ENCODE results near the gene CCDC141.

The CCDC141 gene

DNA sequence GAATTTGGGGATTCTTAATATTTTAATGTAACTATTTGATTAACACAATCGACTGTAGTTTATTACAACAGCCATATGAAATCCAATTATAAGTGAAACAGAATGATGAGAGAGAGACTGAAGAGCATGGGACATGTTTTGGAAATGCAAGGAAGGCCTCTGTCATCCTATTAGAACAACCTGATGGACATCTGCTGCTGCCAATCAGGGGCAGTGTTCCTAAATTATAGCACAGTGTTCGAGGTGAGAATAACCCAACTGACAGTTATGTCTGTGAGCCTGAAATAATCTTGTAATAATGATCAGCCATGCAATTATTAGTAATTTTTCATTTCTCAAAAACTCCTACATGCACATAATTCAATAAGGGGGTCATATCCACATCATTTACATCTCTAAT, 73.6 kb downstream of the CCDC141 start:
- no peaks in the 10 kb centered on the region for H3K36me3 ChIP-seq (ENCODE audit: insufficient read depth, low read length)
- H3K9ac ChIP-seq (ENCODE audit: low read depth, low read length): no peak overlapping the region
- no peaks in the 10 kb centered on the region for H3K4me1 ChIP-seq (ENCODE audit: insufficient read depth, low read length)
- H3K9me3 ChIP-seq (ENCODE audit: control insufficient read depth, insufficient read depth, low read length): no peaks in the 10 kb centered on the region

DNA sequence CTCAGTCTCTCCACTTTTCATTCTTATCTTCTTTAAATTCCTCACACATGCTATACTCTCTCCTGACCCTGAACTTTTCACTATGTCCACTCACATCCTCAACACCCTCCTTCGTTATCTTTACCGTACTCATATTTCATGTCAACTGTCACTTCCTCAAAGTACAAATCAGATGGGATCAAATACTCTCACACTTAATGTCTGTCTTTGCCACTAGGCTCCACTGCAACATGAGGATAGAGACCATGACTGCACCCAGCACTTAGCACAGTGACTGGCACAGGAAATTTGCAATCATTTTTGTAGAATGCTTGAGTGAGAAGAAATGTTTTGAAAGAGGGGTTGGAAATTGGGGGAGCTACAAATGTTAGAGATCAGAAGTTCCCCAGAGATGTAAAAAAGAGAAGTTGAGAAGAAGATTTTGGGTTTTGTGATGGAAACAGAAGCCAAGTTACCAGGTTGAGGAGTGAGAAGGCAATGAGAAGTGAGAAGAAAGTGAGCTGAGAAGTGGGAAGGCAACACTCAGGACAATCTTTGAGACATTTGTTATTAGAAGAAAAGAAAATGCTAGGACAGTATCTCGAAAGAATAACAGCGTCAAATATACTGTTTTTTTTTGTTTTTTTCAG, 87.0 kb downstream of the CCDC141 start:
- Histone ChIP-seq H3K9me3 (ENCODE audit: control insufficient read depth, insufficient read depth, low read length) (no peaks in the 10 kb centered on the region), H3K4me1 (ENCODE audit: insufficient read depth, low read length) (no peaks in the 10 kb centered on the region), H3K9ac (ENCODE audit: low read depth, low read length) (no peak overlapping the region), H3K36me3 (ENCODE audit: insufficient read depth, low read length) (no peaks in the 10 kb centered on the region)

DNA sequence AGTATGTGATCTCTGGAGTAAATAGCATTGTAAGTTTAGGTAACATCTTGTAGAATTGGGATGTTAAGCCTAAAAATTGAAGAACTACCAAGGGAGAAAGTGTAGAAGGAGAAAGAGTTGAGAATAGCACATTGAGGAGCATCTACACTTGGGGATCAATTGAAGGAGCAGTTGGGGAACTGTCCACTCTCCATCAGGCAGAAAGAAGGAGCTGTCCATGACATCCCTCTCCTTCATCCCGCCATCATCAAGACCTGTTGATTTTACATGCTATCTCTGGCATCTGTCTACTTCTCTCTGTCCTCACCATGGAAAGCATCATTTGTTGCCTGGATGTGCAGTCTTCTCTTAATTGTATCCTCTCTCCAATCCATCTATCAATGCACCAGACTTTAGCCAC, 87.8 kb downstream of the CCDC141 start:
- Histone ChIP-seq H3K9ac (ENCODE audit: low read depth, low read length) (no peak overlapping the region), H3K4me1 (ENCODE audit: insufficient read depth, low read length) (no peaks in the 10 kb centered on the region), H3K36me3 (ENCODE audit: insufficient read depth, low read length) (no peaks in the 10 kb centered on the region)

DNA sequence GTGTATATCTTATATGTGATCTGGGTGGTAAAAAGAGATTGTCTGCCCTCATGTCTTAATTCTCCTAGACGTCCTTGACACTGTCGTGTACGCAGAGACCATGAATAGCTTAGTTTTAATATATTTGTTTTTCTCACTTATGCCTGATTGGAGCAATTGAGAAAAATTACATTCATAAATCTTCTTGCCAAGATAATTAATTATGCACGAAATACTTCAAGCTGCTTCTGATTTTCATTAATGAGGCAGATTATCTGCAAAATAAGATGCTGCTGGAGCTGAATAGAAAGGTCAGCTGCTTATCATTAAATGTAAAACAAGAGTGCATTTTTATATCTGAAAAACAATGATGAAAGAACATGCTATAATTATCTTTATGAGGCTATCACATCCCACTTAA, 95.9 kb downstream of the CCDC141 start:
- no peaks in the 10 kb centered on the region for H3K4me1 ChIP-seq (ENCODE audit: insufficient read depth, low read length)
- H3K9ac ChIP-seq (ENCODE audit: low read depth, low read length): no peak overlapping the region
- H3K9me3 ChIP-seq (ENCODE audit: control insufficient read depth, insufficient read depth, low read length): no peaks in the 10 kb centered on the region; the same call in 1 of the 2 replicates
- no peaks in the 10 kb centered on the region; the same call in 1 of the 2 replicates for H3K36me3 ChIP-seq (ENCODE audit: insufficient read depth, low read length)

More for the DNA sequence above, 87.8 kb downstream of the CCDC141 start:
- no peaks in the 10 kb centered on the region for H3K9me3 ChIP-seq (ENCODE audit: control insufficient read depth, insufficient read depth, low read length)

DNA sequence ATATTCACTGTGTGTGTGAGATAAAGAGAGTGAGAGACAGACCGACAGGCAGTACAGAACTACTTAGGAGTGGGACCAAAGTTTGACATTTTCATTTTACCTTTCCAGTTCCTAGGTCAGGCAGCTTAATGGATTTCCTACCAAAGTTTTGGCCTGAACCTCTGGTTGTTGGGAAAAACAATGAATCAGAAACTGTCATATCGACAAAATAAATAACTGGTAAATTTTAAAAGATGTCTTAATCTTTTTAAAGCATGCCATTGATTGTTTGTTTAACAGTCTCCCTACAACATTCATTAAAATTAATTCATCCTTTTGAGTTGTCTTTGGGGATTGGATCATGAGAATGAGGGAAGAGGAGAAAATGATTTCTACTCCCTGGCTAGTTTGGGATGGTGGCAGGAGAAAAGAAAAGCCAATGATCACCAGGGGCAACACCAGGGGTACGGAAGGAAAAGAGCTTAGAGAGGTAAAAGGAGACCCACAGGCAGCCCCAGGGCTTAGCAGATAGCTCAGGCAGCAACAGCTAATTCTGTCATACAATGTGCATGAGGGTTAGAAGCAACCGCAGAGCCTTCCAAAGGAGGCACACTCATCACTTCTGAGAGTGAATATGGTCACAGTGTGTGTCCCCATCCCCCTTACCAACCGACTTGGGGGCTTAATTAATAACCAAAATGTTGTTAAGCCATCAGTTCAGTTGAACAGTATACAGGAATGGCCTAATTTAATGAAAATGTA, 98.5 kb downstream of the CCDC141 start:
- no peaks in the 10 kb centered on the region for H3K4me1 ChIP-seq (ENCODE audit: insufficient read depth, low read length)
- H3K9ac ChIP-seq (ENCODE audit: low read depth, low read length): no peak overlapping the region
- no peaks in the 10 kb centered on the region; the same call in 1 of the 2 replicates for H3K36me3 ChIP-seq (ENCODE audit: insufficient read depth, low read length)
- no peaks in the 10 kb centered on the region; the same call in 1 of the 2 replicates for H3K9me3 ChIP-seq (ENCODE audit: control insufficient read depth, insufficient read depth, low read length)

DNA sequence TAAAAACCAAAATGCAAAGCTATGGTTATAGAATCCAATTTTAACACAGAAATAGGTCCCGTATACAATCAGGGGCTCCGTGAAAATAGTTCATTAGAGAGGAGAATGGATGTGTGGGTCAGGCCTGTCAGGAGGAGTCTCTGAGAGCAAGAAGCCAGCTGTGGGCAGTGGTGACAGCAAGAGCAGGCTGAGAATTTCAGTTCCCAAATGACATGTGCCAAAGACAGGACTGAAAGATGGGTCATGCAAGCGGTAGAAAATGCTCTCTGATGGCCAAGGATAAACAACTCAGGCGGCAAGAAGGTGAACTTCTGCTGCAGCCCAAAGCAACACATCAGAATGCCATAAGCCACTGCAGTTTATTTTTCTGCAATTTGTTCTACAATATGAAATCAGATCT, 100.4 kb downstream of the CCDC141 start:
- H3K4me1 ChIP-seq (ENCODE audit: insufficient read depth, low read length): no peaks in the 10 kb centered on the region
- no peaks in the 10 kb centered on the region; the same call in 1 of the 2 replicates for H3K36me3 ChIP-seq (ENCODE audit: insufficient read depth, low read length)
- no peak overlapping the region for H3K9ac ChIP-seq (ENCODE audit: low read depth, low read length)
- no peaks in the 10 kb centered on the region for H3K9me3 ChIP-seq (ENCODE audit: control insufficient read depth, insufficient read depth, low read length)

DNA sequence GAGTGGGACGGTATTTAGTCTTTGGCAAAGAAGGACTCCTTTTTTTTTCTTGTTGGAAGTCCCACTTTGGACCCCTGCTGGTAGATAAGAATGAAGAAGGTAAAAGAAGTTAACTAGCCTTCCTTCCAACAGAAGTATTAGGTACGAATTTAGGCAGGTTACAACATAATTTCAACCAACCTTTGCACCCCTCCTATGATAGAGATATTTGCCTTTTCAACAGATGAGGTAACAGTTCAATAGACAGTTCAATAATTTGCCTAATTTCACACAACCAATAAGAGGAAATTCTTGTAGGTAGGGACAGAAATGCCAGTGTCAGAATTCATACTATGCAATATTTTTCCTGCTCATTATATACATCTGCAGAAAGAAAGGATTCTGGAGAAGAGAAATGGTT, 100.8 kb downstream of the CCDC141 start:
- Histone ChIP-seq H3K36me3 (ENCODE audit: insufficient read depth, low read length) (no peaks in the 10 kb centered on the region; the same call in 1 of the 2 replicates), H3K9me3 (ENCODE audit: control insufficient read depth, insufficient read depth, low read length) (no peaks in the 10 kb centered on the region), H3K4me1 (ENCODE audit: insufficient read depth, low read length) (no peaks in the 10 kb centered on the region), H3K9ac (ENCODE audit: low read depth, low read length) (no peak overlapping the region)

DNA sequence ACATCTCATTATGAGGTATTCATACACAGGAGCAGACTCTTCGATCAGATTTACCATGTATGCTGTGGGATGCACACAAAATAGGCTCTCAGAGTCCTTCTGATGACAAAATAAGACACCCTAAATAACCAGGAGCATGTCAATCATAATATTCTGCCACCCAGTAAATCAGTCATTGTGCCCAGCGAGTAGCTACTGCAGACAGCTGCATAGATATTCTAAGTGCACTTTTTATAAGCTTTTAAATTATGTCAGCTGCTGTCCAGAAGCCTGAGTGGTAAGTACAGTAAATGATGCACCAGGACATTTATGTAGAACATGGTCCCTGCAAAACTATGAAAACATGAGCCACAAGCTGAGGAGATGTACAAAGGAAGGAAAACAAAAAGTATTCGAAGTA, 102.9 kb downstream of the CCDC141 start:
- no peaks in the 10 kb centered on the region for H3K36me3 ChIP-seq (ENCODE audit: insufficient read depth, low read length)
- H3K9ac ChIP-seq (ENCODE audit: low read depth, low read length): no peak overlapping the region
- no peaks in the 10 kb centered on the region for H3K9me3 ChIP-seq (ENCODE audit: control insufficient read depth, insufficient read depth, low read length)
- H3K4me1 ChIP-seq (ENCODE audit: insufficient read depth, low read length): no peaks in the 10 kb centered on the region

DNA sequence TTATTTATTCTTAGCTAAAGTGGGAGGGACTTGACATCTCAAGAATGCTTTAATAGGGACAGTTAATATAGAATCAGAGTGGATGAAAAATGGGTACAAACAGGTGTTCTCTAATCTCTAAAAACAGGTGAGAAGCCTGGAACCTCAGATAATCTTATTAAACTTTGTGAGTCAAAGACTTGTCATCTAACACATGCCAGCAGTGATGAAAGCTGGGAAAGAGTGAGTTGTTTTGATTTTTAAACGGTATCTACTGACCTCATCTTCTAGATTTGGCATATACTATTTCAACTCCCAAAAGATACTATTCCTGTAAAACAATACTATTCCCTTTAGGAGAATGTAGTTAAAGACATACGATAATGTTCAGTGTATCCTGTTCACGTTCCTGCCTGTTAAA, 103.4 kb downstream of the CCDC141 start:
- Histone ChIP-seq H3K4me1 (ENCODE audit: insufficient read depth, low read length) (no peaks in the 10 kb centered on the region), H3K36me3 (ENCODE audit: insufficient read depth, low read length) (no peaks in the 10 kb centered on the region), H3K9me3 (ENCODE audit: control insufficient read depth, insufficient read depth, low read length) (no peaks in the 10 kb centered on the region), H3K9ac (ENCODE audit: low read depth, low read length) (no peak overlapping the region)

DNA sequence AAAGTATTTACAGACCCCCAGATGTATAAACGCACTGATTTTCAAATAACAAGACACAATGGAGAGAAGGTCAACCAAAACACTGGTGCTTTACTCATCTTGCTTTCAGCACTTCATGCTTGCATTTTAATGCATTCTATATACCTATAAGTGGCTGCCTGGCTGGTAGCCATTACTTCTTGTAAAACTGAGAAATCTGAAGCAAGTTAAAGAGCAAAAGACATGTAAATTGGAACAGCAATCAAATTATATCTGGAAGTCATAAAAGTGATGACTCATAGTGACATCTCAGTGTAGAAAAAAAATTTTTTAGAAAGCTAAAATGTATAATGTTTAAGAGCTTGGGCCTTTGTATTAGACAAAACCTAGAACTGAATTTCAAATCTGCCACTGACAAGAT, 106.2 kb downstream of the CCDC141 start:
- no peaks in the 10 kb centered on the region for H3K36me3 ChIP-seq (ENCODE audit: insufficient read depth, low read length)
- H3K4me1 ChIP-seq (ENCODE audit: insufficient read depth, low read length): no peaks in the 10 kb centered on the region
- H3K9me3 ChIP-seq (ENCODE audit: control insufficient read depth, insufficient read depth, low read length): no peaks in the 10 kb centered on the region
- H3K9ac ChIP-seq (ENCODE audit: low read depth, low read length): no peak overlapping the region

DNA sequence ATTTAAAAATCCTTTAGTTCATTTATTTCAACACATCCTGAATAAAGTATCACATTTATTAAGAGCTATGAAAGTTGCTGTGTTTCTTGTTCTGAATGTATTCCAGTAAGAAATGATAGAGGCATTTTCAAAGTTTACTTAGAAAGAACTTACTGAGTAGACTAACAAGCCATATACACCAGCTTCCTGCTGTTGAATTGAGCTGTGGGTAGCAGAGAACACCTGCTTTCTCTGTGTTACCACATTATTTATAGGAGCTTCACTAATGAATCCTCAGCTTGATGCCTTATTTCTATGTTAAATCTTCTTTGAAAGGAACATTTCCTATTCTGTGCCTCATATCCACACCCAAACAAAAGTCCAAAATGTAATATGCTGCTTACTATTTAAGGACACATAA, 115.4 kb downstream of the CCDC141 start:
- Histone ChIP-seq H3K36me3 (ENCODE audit: insufficient read depth, low read length) (no peaks in the 10 kb centered on the region; the same call in 1 of the 2 replicates), H3K9ac (ENCODE audit: low read depth, low read length) (no peak overlapping the region), H3K4me1 (ENCODE audit: insufficient read depth, low read length) (no peaks in the 10 kb centered on the region), H3K9me3 (ENCODE audit: control insufficient read depth, insufficient read depth, low read length) (no peaks in the 10 kb centered on the region; the same call in 1 of the 2 replicates)

DNA sequence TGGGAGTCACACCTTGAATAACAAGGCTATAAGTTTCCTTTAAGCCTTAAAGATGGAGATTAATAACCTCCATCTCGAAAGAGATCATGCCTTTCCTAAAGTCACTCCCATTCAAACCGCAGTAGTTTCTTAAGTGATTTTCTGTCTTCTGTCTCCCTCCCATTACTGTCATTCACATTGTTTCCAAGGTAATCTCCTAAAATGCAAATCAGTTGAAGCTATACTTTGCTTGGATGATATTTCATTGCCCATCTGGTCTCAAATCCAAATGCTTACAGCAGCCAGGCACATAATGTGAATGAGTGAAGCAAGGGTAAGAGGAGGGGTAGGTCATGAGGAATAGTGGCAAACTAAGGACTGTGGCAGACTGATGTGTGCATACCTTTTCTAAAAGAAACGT, 116.4 kb downstream of the CCDC141 start:
- Histone ChIP-seq H3K9ac (ENCODE audit: low read depth, low read length) (no peak overlapping the region), H3K36me3 (ENCODE audit: insufficient read depth, low read length) (no peaks in the 10 kb centered on the region; the same call in 1 of the 2 replicates), H3K4me1 (ENCODE audit: insufficient read depth, low read length) (no peaks in the 10 kb centered on the region), H3K9me3 (ENCODE audit: control insufficient read depth, insufficient read depth, low read length) (no peaks in the 10 kb centered on the region; the same call in 1 of the 2 replicates)

DNA sequence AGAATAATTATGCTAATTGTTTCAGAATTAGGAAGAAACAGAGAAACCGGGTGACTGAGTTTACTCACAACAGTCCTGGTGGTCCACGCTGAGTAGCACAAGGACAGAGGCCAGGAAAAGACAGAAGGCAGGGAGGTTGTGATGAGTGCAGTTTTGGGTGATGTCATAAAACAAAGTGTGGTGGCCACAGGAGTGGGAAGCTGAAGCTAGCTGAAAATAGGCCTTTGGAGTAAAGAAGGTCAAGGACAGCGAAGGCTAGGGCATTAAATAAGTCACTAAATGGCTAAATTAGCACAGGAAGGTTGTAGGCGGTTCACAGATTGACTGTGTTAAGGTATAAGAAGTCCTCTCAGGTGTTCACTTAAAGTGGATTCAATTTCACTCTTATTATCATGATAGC, 121.9 kb downstream of the CCDC141 start:
- H3K9me3 ChIP-seq (ENCODE audit: control insufficient read depth, insufficient read depth, low read length): no peaks in the 10 kb centered on the region; the same call in 1 of the 2 replicates
- no peak overlapping the region for H3K9ac ChIP-seq (ENCODE audit: low read depth, low read length)
- no peaks in the 10 kb centered on the region; the same call in none of the 2 replicates for H3K36me3 ChIP-seq (ENCODE audit: insufficient read depth, low read length)

DNA sequence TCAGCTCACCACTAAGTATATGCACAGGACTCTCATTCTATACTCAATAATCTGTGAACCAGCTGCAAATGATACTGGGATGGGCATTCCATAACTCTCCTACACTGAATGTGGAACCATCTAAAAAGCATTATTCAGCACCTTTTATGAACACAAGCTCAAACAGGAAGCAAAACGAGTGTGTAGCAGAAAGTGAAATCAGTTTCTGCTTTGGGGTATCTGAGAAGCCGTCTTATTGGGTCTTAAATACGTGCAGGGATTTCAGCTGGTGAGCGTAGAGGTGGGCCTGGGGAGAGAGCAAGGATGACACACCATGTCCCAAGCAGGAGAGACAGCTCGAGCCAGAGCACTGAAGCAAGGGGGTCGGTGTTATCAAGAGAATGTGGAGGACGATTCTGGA, 122.8 kb downstream of the CCDC141 start:
- Histone ChIP-seq H3K4me1 (ENCODE audit: insufficient read depth, low read length) (no peaks in the 10 kb centered on the region), H3K9ac (ENCODE audit: low read depth, low read length) (no peak overlapping the region), H3K36me3 (ENCODE audit: insufficient read depth, low read length) (no peaks in the 10 kb centered on the region; the same call in none of the 2 replicates), H3K9me3 (ENCODE audit: control insufficient read depth, insufficient read depth, low read length) (no peaks in the 10 kb centered on the region; the same call in 1 of the 2 replicates)

More for the DNA sequence above, 121.9 kb downstream of the CCDC141 start:
- no peaks in the 10 kb centered on the region for H3K4me1 ChIP-seq (ENCODE audit: insufficient read depth, low read length)

DNA sequence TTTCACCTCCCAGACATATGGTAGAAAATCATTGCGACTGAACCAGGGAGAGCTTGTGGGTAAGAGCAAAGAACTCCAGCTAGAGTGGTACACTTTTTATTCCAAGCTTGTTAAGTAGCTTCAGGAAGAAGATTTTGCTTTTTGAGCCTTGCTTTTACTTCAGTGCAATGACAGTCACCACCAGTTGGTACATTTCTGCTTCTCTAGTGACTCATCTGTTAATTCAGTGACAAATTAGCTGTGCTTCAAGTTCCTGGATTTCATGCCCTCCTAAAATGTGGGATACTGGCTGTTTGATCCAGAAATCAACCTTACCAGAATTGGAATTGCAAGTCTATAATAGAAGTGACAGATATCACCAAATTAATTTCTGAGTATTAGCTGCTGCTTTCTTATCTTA, 125.1 kb downstream of the CCDC141 start:
- Histone ChIP-seq H3K9ac (ENCODE audit: low read depth, low read length) (no peak overlapping the region), H3K4me1 (ENCODE audit: insufficient read depth, low read length) (no peaks in the 10 kb centered on the region), H3K9me3 (ENCODE audit: control insufficient read depth, insufficient read depth, low read length) (no peaks in the 10 kb centered on the region), H3K36me3 (ENCODE audit: insufficient read depth, low read length) (no peaks in the 10 kb centered on the region; the same call in 1 of the 2 replicates)
